ENCODE data around the gene SCAF1. TPM values are rescaled to one million over a fixed set of nuclear protein-coding genes. Genes with fewer than 3 reads are reported as not detected.
A peak's percentile ranks its signal among the peaks of the same experiment; 100 is the strongest.

The SCAF1 gene
- total RNA-seq, 1 donor from 2014 or later: 105 TPM

DNA sequence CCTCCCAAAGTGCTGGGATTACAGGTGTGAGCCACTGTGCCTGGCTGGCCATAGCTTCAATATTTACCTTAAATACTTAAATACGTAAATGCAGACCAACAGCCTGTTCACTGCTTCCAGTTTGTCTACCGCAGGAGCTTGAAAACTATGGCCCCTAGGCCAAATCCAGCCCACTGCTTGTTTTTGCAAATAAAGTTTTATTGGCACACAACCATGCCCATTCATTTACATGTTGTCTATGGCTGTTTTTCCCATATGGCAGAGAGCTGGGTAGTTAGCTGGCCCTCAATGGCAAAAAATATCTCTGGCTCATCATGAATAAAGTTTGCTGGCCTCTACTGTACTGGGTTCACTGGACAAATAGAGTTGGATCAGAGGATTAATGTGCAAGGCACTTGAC lies 39.2 kb upstream of the SCAF1 start:
- no peak overlapping the region for H3K27ac Mint-ChIP-seq (ENCODE audit: unreplicated experiment)
- peaks cover 4% of the 10 kb centered on the region for H3K36me3 Mint-ChIP-seq (ENCODE audit: low read depth, unreplicated experiment)

GRCh38 chr19:49605605-49606004 lies 36.4 kb upstream of the SCAF1 start:
- Mint-ChIP-seq H3K36me3 (ENCODE audit: low read depth, unreplicated experiment) (peaks cover 2% of the 10 kb centered on the region), H3K4me3 (ENCODE audit: unreplicated experiment) (no peak overlapping the region), H3K27me3 (ENCODE audit: low read depth, unreplicated experiment) (no peaks in the 10 kb centered on the region), H3K4me1 (ENCODE audit: low read depth, unreplicated experiment) (no peaks in the 10 kb centered on the region), H3K9me3 (ENCODE audit: unreplicated experiment) (no peaks in the 10 kb centered on the region), H3K27ac (ENCODE audit: unreplicated experiment) (no peak overlapping the region)
- Histone ChIP-seq H3K4me2 (ENCODE audit: low read length) (no peak overlapping the region), H4K20me1 (ENCODE audit: insufficient read depth, low read length) (peaks cover 54% of the 10 kb centered on the region), H3K27ac (ENCODE audit: low read depth, low read length) (no peak overlapping the region), H3K36me3 (ENCODE audit: insufficient read depth, low read length) (peaks cover 22% of the 10 kb centered on the region), H3K9me3 (ENCODE audit: insufficient read depth, low read depth, low read length) (no peaks in the 10 kb centered on the region), H3K9ac (ENCODE audit: low read length) (no peak overlapping the region), H3K79me2 (ENCODE audit: insufficient read depth, low read length) (peaks cover 86% of the 10 kb centered on the region), H3K27me3 (ENCODE audit: insufficient read depth, low read length) (no peaks in the 10 kb centered on the region), H3K4me1 (ENCODE audit: insufficient read depth, low read length) (no peaks in the 10 kb centered on the region), H2AFZ (ENCODE audit: low read depth, low read length) (no peak overlapping the region), H3K4me3 (ENCODE audit: insufficient read depth, low read depth, low read length) (no peak overlapping the region)
- TF ChIP-seq CTCF (IDR thresholded peaks at IDR 0.05; ENCODE audit: insufficient read depth, low read depth, low read length) (no peak), EZH2 (IDR thresholded peaks at IDR 0.05; ENCODE audit: insufficient read depth, low read length) (no peak)
- DNase-seq (ENCODE audit: low read depth) (no peak), FAIRE-seq (no peak)

More for the DNA sequence above, 39.2 kb upstream of the SCAF1 start:
- Histone ChIP-seq H3K9me3 (ENCODE audit: insufficient read depth, low read depth, low read length) (no peaks in the 10 kb centered on the region), H3K4me3 (ENCODE audit: insufficient read depth, low read depth, low read length) (no peak overlapping the region), H3K36me3 (ENCODE audit: insufficient read depth, low read length) (peaks cover 28% of the 10 kb centered on the region), H3K27ac (ENCODE audit: low read depth, low read length) (no peak overlapping the region), H2AFZ (ENCODE audit: low read depth, low read length) (no peak overlapping the region), H3K79me2 (ENCODE audit: insufficient read depth, low read length) (peaks cover 82% of the 10 kb centered on the region), H3K4me1 (ENCODE audit: insufficient read depth, low read length) (no peaks in the 10 kb centered on the region), H4K20me1 (ENCODE audit: insufficient read depth, low read length) (peaks cover 62% of the 10 kb centered on the region), H3K9ac (ENCODE audit: low read length) (no peak overlapping the region), H3K27me3 (ENCODE audit: insufficient read depth, low read length) (no peaks in the 10 kb centered on the region), H3K4me2 (ENCODE audit: low read length) (no peak overlapping the region)
- no peak for DNase-seq (ENCODE audit: low read depth)
- peak overlapping the region; percentile 25 for H3K4me3 Mint-ChIP-seq (ENCODE audit: unreplicated experiment)
- H3K9me3 Mint-ChIP-seq (ENCODE audit: unreplicated experiment): no peaks in the 10 kb centered on the region
- no peaks in the 10 kb centered on the region for H3K27me3 Mint-ChIP-seq (ENCODE audit: low read depth, unreplicated experiment)
- H3K4me1 Mint-ChIP-seq (ENCODE audit: low read depth, unreplicated experiment): no peaks in the 10 kb centered on the region
- TF ChIP-seq CTCF (IDR thresholded peaks at IDR 0.05; ENCODE audit: insufficient read depth, low read depth, low read length): no peak
- FAIRE-seq: no peak

DNA sequence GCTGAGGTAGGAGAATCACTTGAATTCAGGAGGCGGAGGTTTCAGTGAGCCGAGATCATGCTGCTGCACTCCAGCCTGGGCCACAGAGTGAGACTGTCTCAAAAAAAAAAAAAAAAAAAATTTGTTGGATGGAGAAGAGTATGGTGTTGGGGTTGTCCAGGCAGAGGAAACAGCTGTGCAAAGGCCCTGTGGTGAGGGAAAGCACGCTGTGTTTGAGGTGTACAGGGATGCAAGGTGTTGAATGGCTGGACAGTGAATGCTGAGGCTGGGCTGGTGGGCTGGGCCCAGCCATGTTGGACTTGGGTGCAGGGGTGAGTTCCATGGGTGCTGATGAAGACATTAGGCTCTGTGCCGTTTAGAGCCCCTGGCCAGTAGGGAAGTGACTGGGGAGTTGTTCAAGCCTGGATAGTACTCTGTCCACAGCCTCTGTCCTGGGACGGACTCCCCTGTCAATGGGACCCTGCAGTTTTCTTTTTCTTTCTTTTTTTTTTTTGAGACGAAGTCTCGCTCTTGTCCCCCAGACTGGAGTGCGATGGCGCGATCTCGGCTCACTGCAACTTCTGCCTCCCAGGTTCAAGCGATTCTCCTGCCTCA lies 32.4 kb upstream of the SCAF1 start:
- Histone ChIP-seq H3K4me1 (ENCODE audit: insufficient read depth, low read length) (peaks cover 17% of the 10 kb centered on the region), H3K4me2 (ENCODE audit: low read length) (no peak overlapping the region), H3K4me3 (ENCODE audit: insufficient read depth, low read depth, low read length) (no peak overlapping the region), H3K79me2 (ENCODE audit: insufficient read depth, low read length) (peaks cover 82% of the 10 kb centered on the region), H3K9me3 (ENCODE audit: insufficient read depth, low read depth, low read length) (no peaks in the 10 kb centered on the region), H4K20me1 (ENCODE audit: insufficient read depth, low read length) (peaks cover 70% of the 10 kb centered on the region), H3K36me3 (ENCODE audit: insufficient read depth, low read length) (peaks cover 13% of the 10 kb centered on the region), H3K9ac (ENCODE audit: low read length) (no peak overlapping the region), H3K27me3 (ENCODE audit: insufficient read depth, low read length) (no peaks in the 10 kb centered on the region), H2AFZ (ENCODE audit: low read depth, low read length) (no peak overlapping the region), H3K27ac (ENCODE audit: low read depth, low read length) (no peak overlapping the region)
- Mint-ChIP-seq H3K4me1 (ENCODE audit: low read depth, unreplicated experiment) (peaks cover 16% of the 10 kb centered on the region), H3K27me3 (ENCODE audit: low read depth, unreplicated experiment) (no peaks in the 10 kb centered on the region), H3K4me3 (ENCODE audit: unreplicated experiment) (no peak overlapping the region), H3K9me3 (ENCODE audit: unreplicated experiment) (peaks cover 2% of the 10 kb centered on the region), H3K27ac (ENCODE audit: unreplicated experiment) (peak overlapping the region; percentile 18), H3K36me3 (ENCODE audit: low read depth, unreplicated experiment) (peaks cover 6% of the 10 kb centered on the region)
- FAIRE-seq (no peak), DNase-seq (ENCODE audit: low read depth) (no peak)
- TF ChIP-seq EZH2 (IDR thresholded peaks at IDR 0.05; ENCODE audit: insufficient read depth, low read length) (no peak), CTCF (IDR thresholded peaks at IDR 0.05; ENCODE audit: insufficient read depth, low read depth, low read length) (no peak)

All from astrocyte (in vitro differentiated cells and primary cell).